HepG2 (cell line): ENCODE measurements around the gene NOXA1. TPM values are rescaled to one million over a fixed set of nuclear protein-coding genes. Genes with fewer than 3 reads are reported as not detected.

Experiments
- HBP1 ChIP-seq: IDR thresholded peaks from 2 replicates; pipeline ENCODE4 v1.6.1; 2016; ENCODE audit warnings: low read depth, control low read depth
- HDAC6 ChIP-seq: fragments of 200-600 bp; sonication (generic); IDR thresholded peaks from 2 replicates; pipeline ENCODE4 v1.7.0; 2017; ENCODE audit warnings: mild to moderate bottlenecking, antibody characterized with exemption, low read length, low read depth
- HMGXB3 ChIP-seq: sonication (generic); formaldehyde crosslinking; IDR thresholded peaks from 2 replicates; pipeline ENCODE4 v1.4.0; 2020; ENCODE audit warnings: missing genetic modification reagents, borderline replicate concordance
- HNRNPK ChIP-seq: fragments of 200-400 bp; formaldehyde crosslinking; IDR thresholded peaks from 2 replicates; pipeline ENCODE4 v1.6.1; 2018; ENCODE audit warnings: low read length, low read depth, moderate library complexity, mild to moderate bottlenecking; ENCODE audit not compliant: poor library complexity, severe bottlenecking
- MIXL1 ChIP-seq: IDR thresholded peaks from 2 replicates; pipeline ENCODE4 v1.6.1; 2016
- POLR2AphosphoS5 ChIP-seq: IDR thresholded peaks from 2 replicates; pipeline ENCODE4 v1.6.1; 2012; ENCODE audit warnings: low read depth, low read length
- ZNF318 ChIP-seq: sonication (generic); formaldehyde crosslinking; IDR thresholded peaks from 2 replicates; pipeline ENCODE4 v1.4.0; 2020; ENCODE audit warnings: mild to moderate bottlenecking, missing genetic modification reagents
- ZNF678 ChIP-seq: sonication (generic); formaldehyde crosslinking; IDR thresholded peaks from 2 replicates; pipeline ENCODE4 v1.4.0; 2020; ENCODE audit warnings: mild to moderate bottlenecking, missing genetic modification reagents
- polyA plus RNA-seq, 8 experiments: library from polyadenylated mRNA; depleted of rRNA in 3 of 8; stranded (reverse) in 7 of 8; unstranded in 1 of 8; fragments of >200 nt; fragmentation: Illumina TruSeq in 4 of 8; extraction: Trizol in 4 of 8; gene quantifications; 2 replicates each; pipeline versions ENCODE4 v1.2.1 to v1.2.3, GENCODE V29; 2011 to 2016; ENCODE audit warnings: low read depth in 4 of 8, missing spikeins in 1 of 8, mixed read lengths in 1 of 8; ENCODE audit not compliant: insufficient read depth in 1 of 8
- total RNA-seq, 5 experiments: library from RNA; depleted of rRNA; stranded (reverse); fragments of >200 nt; fragmentation: Illumina TruSeq; extraction: Trizol; gene quantifications; 2 replicates each; pipeline ENCODE4 v1.2.3, GENCODE V29; 2016; ENCODE audit warnings: low read depth in 1 of 5

Gene NOXA1
- total and polyA plus RNA-seq, 2 of the 13 experiments (the other 11 are each of a cell fraction or from before 2014, with no cell fraction given), result 0.78 to 1.2 TPM

- TF ChIP-seq POLR2AphosphoS5, result no peak
- peak; percentile 84 for TF ChIP-seq MIXL1 (CRISPR knock-in tag)
- no peak for TF ChIP-seq HBP1
- 0 out of 2 replicates have a peak, but pooled peaks have one; percentile 34 for TF ChIP-seq ZNF678 (CRISPR knock-in tag)
- peak; percentile 21; the same call in 1 of the 2 replicates for TF ChIP-seq ZNF318 (CRISPR knock-in tag)
- no peak for TF ChIP-seq HDAC6
- TF ChIP-seq HMGXB3 (CRISPR knock-in tag), result peak; percentile 85
- TF ChIP-seq HNRNPK, result no peak
Observed at GRCh38 chr9:137454597-137455358, 31.6 kb downstream of the NOXA1 start (continued).
